HG02571 (cell line): ENCODE measurements around the gene NF1.
"Not testable (repeated sequence)": the region's sequence is repeated elsewhere in the genome, so short reads cannot be mapped to it uniquely, and the experiment has no call there.

Experiments
- ATAC-seq: cut with Tn5 transposase; IDR thresholded peaks from one replicate; pipeline ENCODE4 v1.9.1; 2021; ENCODE audit warnings: mild to moderate bottlenecking, moderate library complexity; ENCODE audit not compliant: unreplicated experiment

NF1 gene

GRCh38 chr17:31085563-31085962 lies 9.2 kb upstream of the NF1 start:
- ATAC-seq, result no peak

GRCh38 chr17:31089471-31089870 lies 5.3 kb upstream of the NF1 start:
- ATAC-seq, result no peak

GRCh38 chr17:31090650-31091049 lies 4.1 kb upstream of the NF1 start:
- ATAC-seq, result not testable (repeated sequence)

- no peak for ATAC-seq
These were observed 2.2 kb upstream of the NF1 start for GRCh38 chr17:31092475-31093064.

GRCh38 chr17:31093866-31094599 lies 744 bp upstream of the NF1 start:
- ATAC-seq, result no peak

GRCh38 chr17:31095236-31096105 lies 694 bp downstream of the NF1 start:
- ATAC-seq, result peak; percentile 15

- no peak for ATAC-seq
These were observed 1.3 kb downstream of the NF1 start for GRCh38 chr17:31096106-31096436.

- ATAC-seq, result no peak
These were observed 4.2 kb downstream of the NF1 start for GRCh38 chr17:31099016-31099415.

- no peak for ATAC-seq
These were observed 6.2 kb downstream of the NF1 start for GRCh38 chr17:31100840-31101459.

GRCh38 chr17:31101943-31102342 lies 7.2 kb downstream of the NF1 start:
- ATAC-seq, result no peak

GRCh38 chr17:31105991-31106390 lies 11.2 kb downstream of the NF1 start:
- ATAC-seq, result no peak

- ATAC-seq, result no peak
These were observed 16.4 kb downstream of the NF1 start for GRCh38 chr17:31111183-31111582.

GRCh38 chr17:31112001-31112661 lies 17.4 kb downstream of the NF1 start:
- no peak for ATAC-seq

- ATAC-seq, result not testable (repeated sequence)
These were observed 18.6 kb downstream of the NF1 start for GRCh38 chr17:31113368-31113767.

- no peak for ATAC-seq
These were observed 19.2 kb downstream of the NF1 start for GRCh38 chr17:31113939-31114338.

- ATAC-seq, result no peak
These were observed 20.3 kb downstream of the NF1 start for GRCh38 chr17:31114956-31115555.

GRCh38 chr17:31116167-31116566 lies 21.4 kb downstream of the NF1 start:
- ATAC-seq, result no peak

- no peak for ATAC-seq
These were observed 28.0 kb downstream of the NF1 start for GRCh38 chr17:31122746-31123145.

- no peak for ATAC-seq
These were observed 31.5 kb downstream of the NF1 start for GRCh38 chr17:31126318-31126717.

GRCh38 chr17:31128241-31128640 lies 33.5 kb downstream of the NF1 start:
- ATAC-seq, result no peak
